NCI-H128 (cell line): Measurements from ENCODE around the gene AGAP2.
A peak's percentile ranks its signal among the peaks of the same experiment; 100 is the strongest.

Experiments used
- DNase-seq: peaks from one replicate; lab custom pipeline; 2025; ENCODE audit not compliant: unreplicated experiment; lab: John Stamatoyannopoulos, UW

AGAP2 gene

DNA sequence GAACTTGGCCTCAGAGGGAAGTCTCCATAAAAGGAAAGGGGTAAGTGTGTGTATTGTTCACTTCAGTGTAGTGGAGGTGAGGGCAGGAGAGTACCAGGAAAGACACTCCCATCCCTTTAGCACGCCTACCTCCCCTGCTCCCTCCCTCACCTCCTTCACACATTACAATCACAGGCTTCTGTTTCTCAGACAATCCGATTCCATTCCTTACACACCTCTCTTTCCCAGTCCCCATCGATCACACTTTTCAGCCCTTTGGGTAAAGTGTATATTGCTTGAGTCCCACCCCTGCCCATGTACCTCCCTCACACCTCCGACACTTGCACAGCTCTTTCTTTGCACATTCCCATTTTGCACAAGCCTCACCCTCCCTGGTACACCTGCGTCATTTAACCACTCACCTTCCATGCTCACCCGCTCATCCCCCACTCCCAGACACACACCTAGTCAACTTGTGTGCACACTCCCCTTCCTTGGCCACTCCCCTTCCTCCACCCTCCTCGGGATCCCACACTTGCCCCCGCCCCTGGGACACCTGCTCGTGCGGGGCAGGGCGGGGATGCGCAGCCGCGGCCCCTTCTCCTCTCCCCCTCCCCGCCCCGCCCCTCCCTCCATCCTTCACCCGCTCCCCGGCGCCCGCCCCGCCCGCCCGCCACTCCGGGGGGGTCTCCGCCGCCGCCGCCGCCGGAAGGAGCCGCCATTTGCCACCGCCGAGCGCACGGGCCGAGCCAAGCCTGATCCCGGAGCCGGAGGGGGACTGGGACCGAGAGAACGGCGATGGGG lies 16.1 kb upstream of the AGAP2 start, which contains the start of gene MARCHF9:
Gene MARCHF9 (plus strand): TSS at position 693 of the 783 bp plus-strand sequence. CDS start 426 bp downstream, outside the sequence.
- peak; percentile 80 for DNase-seq

GRCh38 chr12:57753756-57754337 lies 15.3 kb upstream of the AGAP2 start:
- DNase-seq = no peak

DNA sequence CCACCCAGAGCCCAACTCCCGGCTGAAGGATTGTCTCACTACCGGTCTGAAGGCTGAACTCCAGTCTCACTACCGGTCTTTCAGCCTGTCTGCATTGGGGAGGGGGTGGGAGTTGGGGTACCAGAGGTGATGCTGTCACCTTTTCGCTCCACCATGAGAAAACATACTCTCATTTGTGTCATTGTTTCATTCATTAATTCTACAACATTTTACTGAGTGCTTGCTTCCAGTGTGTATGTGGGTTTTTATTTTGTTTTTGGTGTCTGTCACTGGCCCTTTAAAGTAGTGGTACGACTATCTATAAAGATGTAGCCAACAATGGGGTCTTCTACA lies 14.1 kb upstream of the AGAP2 start:
- DNase-seq = no peak

DNA sequence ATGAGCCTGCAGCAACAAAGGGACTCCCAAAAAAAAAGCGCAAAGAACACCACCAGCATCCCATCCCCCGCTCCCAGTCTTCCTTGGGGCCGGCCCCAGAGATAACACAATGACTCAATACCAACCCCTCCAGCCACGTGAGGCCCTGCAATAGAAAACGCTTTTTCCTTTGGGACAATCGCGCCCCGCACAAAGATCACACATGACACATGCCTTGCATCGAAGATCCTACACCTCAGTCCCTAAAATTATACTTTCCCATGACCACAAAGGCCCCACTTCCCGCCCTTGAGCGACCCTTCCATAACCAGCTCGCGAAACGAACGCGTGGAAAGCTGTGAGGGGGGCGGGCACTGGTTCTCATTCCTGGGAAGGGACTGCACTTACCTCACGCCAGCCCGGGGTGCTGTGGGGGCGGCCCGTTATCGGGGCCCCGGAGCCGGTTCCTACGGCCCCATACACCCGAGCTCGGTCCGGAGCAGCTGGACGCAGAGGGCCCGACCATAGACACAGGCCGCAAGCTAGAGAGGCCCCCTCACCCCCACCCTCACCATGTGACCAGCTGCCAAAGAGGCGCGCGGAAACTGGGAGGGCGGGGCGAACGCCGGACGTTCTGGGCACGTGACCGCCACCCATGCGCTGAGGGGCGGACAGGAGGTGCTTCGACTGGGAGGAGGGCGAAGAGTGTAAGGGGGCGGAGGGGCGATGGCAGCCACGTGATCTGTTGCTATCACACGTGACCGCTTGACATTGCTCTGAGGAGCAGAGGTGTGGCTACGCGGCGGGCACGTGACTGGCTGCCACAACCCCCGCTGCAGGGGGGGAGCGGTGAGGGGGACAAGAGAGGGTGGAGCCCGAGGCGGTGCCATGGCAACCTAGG lies 13.5 kb upstream of the AGAP2 start, which contains the start of gene CDK4:
Gene CDK4 (minus strand): TSS at position 523 of the 880 bp plus-strand sequence. CDS start 593 bp downstream, outside the sequence.
- peak; percentile 98 for DNase-seq

GRCh38 chr12:57751432-57751787 lies 12.9 kb upstream of the AGAP2 start:
- no peak for DNase-seq

DNA sequence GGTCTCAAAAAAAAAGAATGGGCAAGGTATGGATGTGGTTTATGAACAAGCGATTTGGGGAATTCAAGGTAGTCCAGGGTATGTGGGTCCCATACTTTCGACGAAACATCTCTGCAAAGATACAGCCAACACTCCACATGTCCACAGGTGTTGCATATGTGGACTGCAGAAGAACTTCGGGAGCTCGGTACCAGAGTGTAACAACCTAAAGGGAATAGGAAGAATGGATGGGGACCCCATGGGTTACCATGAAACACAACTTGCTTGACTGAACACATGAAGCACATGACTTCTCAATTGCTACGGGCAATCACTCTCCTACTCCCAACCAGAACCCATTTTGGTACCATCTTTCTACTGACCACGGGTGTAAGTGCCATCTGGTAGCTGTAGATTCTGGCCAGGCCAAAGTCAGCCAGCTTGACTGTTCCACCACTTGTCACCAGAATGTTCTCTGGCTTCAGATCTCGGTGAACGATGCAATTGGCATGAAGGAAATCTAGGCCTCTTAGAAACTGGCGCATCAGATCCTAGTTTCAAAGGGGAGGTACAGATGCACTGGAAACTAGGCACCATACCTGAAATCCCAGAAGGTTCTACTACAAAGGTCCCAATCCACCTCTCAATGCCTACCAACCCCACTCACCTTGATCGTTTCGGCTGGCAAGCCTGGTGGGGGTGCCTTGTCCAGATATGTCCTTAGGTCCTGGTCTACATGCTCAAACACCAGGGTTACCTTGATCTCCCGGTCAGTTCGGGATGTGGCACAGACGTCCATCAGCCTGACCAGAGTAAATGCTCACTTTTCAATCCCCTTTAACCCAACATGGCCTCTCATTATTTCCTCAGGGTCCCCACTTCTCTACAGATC lies 12.3 kb upstream of the AGAP2 start:
- no peak for DNase-seq

- no peak for DNase-seq
These were observed 10.5 kb upstream of the AGAP2 start for GRCh38 chr12:57749061-57749460.

- no peak for DNase-seq
These were observed 7.5 kb upstream of the AGAP2 start for GRCh38 chr12:57746025-57746424.

- no peak for DNase-seq
These were observed 6.9 kb upstream of the AGAP2 start for GRCh38 chr12:57745485-57745881.

GRCh38 chr12:57744777-57745484 lies 6.4 kb upstream of the AGAP2 start, which contains the start of gene TSPAN31:
TSPAN31 (plus strand) TSS chr12:57745039; CDS start chr12:57745155, 116 bp downstream.
- peak; percentile 94 for DNase-seq

DNA sequence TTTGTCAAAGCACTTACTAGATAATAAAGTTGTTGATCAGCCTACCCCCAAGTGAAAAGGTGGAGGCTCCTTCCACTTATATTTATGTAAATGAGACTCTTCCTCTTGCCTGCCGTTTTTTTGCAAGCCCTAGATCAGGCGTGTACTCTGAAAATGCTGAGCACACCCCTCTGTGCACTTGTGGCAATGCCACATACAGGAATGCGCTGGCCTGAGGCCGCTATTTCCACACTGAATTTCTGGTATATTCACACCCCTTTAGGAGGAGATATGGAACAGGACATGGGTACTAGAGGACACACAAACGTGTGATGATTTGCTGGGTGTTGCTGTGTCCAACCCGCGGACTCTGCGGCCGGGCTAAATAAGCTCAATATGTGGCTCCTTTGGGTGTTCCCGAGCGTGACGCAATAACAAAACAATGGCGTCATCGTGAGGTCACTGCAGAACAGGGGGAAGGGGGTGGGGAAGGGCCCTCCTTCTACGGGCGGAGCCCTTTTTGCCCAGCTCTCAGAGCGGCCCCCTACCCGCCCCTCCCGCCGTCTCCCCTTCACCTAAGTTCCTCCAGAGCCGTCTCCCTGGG lies 5.7 kb upstream of the AGAP2 start:
- DNase-seq = no peak

DNA sequence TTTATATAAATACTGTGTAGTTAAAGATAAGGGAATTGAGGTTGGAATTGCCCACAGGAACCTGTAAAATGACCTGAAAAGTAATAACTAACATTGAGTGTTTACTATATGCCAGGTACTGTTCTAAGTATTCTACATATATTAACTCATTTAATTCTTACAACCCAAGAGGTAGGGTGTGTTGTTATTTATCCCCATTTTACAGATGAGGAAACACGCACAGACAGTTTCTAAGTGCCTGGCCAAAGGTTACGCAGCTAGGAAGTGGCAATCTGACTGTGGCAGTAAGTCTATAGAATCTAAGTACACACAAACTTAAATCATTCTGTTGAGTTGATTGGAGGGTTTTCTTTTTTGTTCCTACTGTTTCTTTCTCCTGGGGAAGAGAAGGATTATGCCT lies 5.2 kb upstream of the AGAP2 start:
- no peak for DNase-seq

DNA sequence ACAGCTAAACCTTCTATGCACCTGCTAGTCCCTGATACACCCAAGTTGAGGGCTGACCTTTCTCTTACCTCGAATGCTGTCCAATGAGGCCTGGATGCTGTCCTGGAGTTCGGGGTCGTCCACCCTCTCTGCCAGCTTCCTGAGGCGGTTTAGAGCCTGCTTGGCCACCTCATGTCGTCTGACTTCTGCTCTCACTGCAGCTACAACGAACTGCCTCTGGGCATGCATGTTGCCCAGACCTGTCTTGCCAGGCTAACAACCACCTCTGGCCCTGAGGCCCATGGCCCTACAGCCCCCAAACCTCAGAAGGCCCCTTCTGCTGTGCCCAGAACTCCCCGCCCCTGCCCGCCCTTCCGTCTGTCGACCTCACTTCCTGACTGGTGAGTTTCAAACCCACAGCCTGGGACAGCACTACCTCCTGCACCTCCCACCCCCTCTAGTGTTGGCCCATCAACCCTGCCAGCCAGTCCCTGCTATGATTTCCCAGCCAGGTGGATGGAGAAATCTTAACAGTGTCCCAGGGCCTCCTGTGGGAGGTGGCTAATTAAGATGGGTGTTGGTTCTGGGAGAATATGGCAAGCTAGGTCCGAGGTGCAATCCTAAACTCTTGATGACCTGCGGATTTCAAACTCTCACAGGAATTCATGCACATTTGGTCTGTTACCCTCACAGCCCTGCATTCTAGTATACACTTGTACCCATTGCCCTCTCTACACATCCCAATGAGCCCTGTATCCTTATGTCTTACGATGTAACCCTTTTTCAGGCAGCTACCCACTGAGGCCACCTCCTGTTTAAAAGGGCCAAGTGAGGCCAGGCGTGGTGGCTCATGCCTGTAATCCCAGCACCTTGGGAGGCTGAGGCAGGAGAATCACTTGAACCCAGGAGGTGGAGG lies 3.5 kb upstream of the AGAP2 start:
- DNase-seq = no peak

DNA sequence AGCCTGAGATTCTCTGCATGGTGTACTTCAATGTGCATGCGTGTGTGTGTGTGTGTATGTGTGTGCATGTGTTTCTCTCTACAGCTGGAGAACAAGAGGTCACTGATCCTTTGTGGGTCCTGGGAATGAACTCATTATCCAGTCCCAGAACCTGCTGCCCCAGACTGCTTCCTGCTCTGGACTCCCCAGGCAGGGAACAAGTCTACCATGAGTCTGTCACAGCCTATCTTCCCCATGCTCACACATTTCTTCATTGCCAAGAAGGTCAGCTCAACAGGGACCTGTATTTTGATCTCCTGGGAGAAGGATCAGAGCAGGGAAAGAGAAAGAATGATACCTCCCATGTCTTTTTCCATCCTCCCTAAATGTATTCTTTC lies 2.9 kb upstream of the AGAP2 start:
- no peak for DNase-seq

- DNase-seq = no peak
These were observed 2.3 kb upstream of the AGAP2 start for GRCh38 chr12:57740656-57741412.

DNA sequence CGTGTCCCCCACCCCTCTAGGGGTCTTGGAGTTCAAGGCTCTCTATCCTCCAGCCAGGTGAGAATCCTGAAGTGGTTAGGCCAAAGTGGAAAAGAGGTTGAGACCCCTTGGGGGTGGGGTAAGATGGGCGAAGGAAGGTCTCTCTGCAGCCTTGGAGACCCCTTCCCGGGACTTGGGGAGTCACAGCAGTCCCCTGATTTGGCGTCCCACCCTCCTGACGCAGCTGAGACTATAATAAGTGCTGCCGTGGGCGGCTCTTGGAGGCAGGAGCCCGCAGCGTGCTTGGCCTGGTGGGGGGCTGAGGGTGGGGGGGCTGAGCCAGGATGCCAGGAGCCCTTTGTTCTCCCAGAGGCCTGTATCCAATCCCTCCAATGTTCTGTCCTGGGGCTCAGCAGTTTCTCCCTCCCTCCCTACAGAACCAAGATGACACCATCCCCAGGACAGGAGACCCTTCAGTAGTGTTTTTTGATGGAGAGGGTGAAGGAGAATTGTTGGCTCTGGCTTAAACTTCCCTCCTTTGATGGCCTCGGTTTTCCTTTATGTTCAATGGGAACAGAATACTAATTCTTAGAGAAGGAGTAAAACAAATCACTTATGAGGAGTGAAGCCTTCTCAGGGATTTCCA lies 1.5 kb upstream of the AGAP2 start:
- no peak for DNase-seq

DNA sequence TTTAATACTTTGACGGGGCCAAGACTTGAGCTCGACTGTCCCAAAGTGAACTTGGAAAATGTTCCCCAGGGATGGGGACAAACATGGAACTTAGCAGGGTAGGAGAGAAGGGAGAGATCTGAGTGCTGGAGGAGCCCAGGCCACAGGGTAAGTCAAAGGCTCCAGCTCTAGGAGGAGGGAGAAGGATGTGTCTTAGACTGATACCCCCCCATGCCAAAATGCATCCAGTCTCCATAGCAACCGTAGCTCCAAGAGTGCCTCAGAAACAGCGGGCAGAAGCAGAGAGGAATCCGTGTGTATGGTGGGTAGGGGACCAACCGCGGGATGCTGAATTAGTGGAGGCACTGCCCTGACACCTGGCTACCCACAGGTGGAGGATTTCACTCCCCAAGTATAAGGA lies 845 bp upstream of the AGAP2 start:
- no peak for DNase-seq
